ENCODE data around the gene PEAK3.

Gene PEAK3

GRCh38 chr19:2315121-2315817, 33.3 kb upstream of the PEAK3 start:
- no peak for DNase-seq

GRCh38 chr19:2312820-2313501, 31.0 kb upstream of the PEAK3 start:
- peak; percentile 44 for DNase-seq

- no peak for DNase-seq
Measured at GRCh38 chr19:2311093-2311492, 29.1 kb upstream of the PEAK3 start.

- DNase-seq = peak; percentile 79
Measured at GRCh38 chr19:2309734-2310362, 27.9 kb upstream of the PEAK3 start.

- DNase-seq = no peak
Measured at GRCh38 chr19:2308114-2308556, 26.2 kb upstream of the PEAK3 start, which contains the start of gene LINGO3. LINGO3 (minus strand) TSS chr19:2308154; CDS start chr19:2291776, 16,378 bp downstream.

GRCh38 chr19:2307518-2308012, 25.6 kb upstream of the PEAK3 start:
- no peak for DNase-seq

- DNase-seq = no peak
Measured at GRCh38 chr19:2306971-2307370, 25.0 kb upstream of the PEAK3 start.

GRCh38 chr19:2306281-2306806, 24.4 kb upstream of the PEAK3 start:
- DNase-seq = no peak

- DNase-seq = no peak
Measured at GRCh38 chr19:2305452-2306280, 23.7 kb upstream of the PEAK3 start.

GRCh38 chr19:2303211-2303798, 21.3 kb upstream of the PEAK3 start:
- DNase-seq = no peak

GRCh38 chr19:2302319-2303210, 20.6 kb upstream of the PEAK3 start:
- no peak for DNase-seq

GRCh38 chr19:2300533-2300932, 18.6 kb upstream of the PEAK3 start:
- DNase-seq = no peak

GRCh38 chr19:2296141-2296540, 14.2 kb upstream of the PEAK3 start:
- DNase-seq = no peak

- no peak for DNase-seq
Measured at GRCh38 chr19:2294687-2295335, 12.8 kb upstream of the PEAK3 start.

- peak; percentile 39 for DNase-seq
Measured at GRCh38 chr19:2291185-2291751, 9.3 kb upstream of the PEAK3 start.

- peak; percentile 44 for DNase-seq
Measured at GRCh38 chr19:2290441-2291184, 8.6 kb upstream of the PEAK3 start.

GRCh38 chr19:2289714-2290435, 7.9 kb upstream of the PEAK3 start:
- no peak for DNase-seq

- DNase-seq = no peak
Measured at GRCh38 chr19:2288818-2289713, 7.1 kb upstream of the PEAK3 start.

Data from DMS79 (cell line).